Spleen (tissue), 11 donors: ENCODE results near the gene GRM2. TPM values are rescaled to one million over a fixed set of nuclear protein-coding genes. Genes with fewer than 3 reads are reported as not detected.
A peak's percentile ranks its signal among the peaks of the same experiment; 100 is the strongest.

Experiments used
- DNase-seq: peaks from one replicate; pipeline ENCODE4 v3.0.0-alpha.2; 2020
- H3K27ac ChIP-seq, 8 donors: fragments of 200-600 bp; sonication (generic) in 7 of 8; 1 replicate in 4 of 8; 2 replicates in 4 of 8; pipeline versions ENCODE4 v1.5.0 to v1.8.0; 2016 to 2021; ENCODE audit warnings: inconsistent platforms in 4 of 8, mild to moderate bottlenecking in 4 of 8, moderate library complexity in 1 of 8
- H3K27me3 ChIP-seq, 7 donors: fragments of 200-600 bp; sonication (generic) in 6 of 7; replicated peaks in 1 of 7; 1 replicate in 4 of 7; 2 replicates in 3 of 7; pipeline versions ENCODE4 v1.5.0 to v1.8.0; 2016 to 2021; ENCODE audit warnings: inconsistent platforms in 3 of 7, mild to moderate bottlenecking in 1 of 7
- H3K36me3 ChIP-seq, 6 donors: fragments of 200-600 bp; sonication (generic) in 5 of 6; 1 replicate in 4 of 6; 2 replicates in 2 of 6; pipeline versions ENCODE4 v1.5.0 to v1.8.0; 2016 to 2021; ENCODE audit warnings: inconsistent platforms in 2 of 6
- H3K4me1 ChIP-seq, 6 donors: fragments of 200-600 bp; sonication (generic) in 5 of 6; 1 replicate in 3 of 6; 2 replicates in 3 of 6; pipeline versions ENCODE4 v1.5.0 to v1.8.0; 2016 to 2021; ENCODE audit warnings: inconsistent platforms in 3 of 6
- H3K4me3 ChIP-seq, 8 donors: fragments of 200-600 bp; sonication (generic) in 7 of 8; 1 replicate in 4 of 8; 2 replicates in 4 of 8; pipeline versions ENCODE4 v1.5.0 to v1.8.0; 2016 to 2021; ENCODE audit warnings: inconsistent platforms in 4 of 8, mild to moderate bottlenecking in 4 of 8, moderate library complexity in 2 of 8
- H3K9me3 ChIP-seq, 8 donors: fragments of 200-600 bp; sonication (generic) in 7 of 8; 1 replicate in 4 of 8; 2 replicates in 4 of 8; pipeline versions ENCODE4 v1.5.0 to v1.8.0; 2016 to 2021; ENCODE audit warnings: inconsistent platforms in 4 of 8
- POLR2A ChIP-seq, 3 donors: fragments of 450-650 bp; IDR thresholded peaks; one replicate each; pipeline ENCODE4 v1.5.1; 2017; ENCODE audit warnings: antibody characterized with exemption in 3 of 3, mild to moderate bottlenecking in 1 of 3
- POLR2AphosphoS5 ChIP-seq, 3 donors: sonication (generic); formaldehyde crosslinking; IDR thresholded peaks; one replicate each; pipeline ENCODE4 v1.5.1; 2017; ENCODE audit warnings: antibody characterized with exemption in 3 of 3
- WGBS, 5 donors: extraction: QIAGEN DNeasy Blood & Tissue Kit in 3 of 5; methylation state at CpG; one replicate each; pipeline versions ENCODE4 v1.1.5 to v1.1.7; 2013 to 2018; 5-methylcytosine and 5-hydroxymethylcytosine counted together
- intact Hi-C: fragments of 100-400 bp; cut with DNase I; formaldehyde crosslinking; loops from one replicate; pipeline ENCODE4 v1.15.0; 2023; ENCODE audit warnings: low total_unique reads
- polyA plus RNA-seq, 3 donors: library from polyadenylated mRNA; stranded (reverse); fragments of 200-250 nt; gene quantifications; one replicate each; pipeline ENCODE4 v1.2.1, GENCODE V29; 2013
- total RNA-seq, 7 donors: library from RNA; depleted of rRNA in 3 of 7; stranded (reverse); fragments of >200 nt in 3 of 7; fragmentation: NEBNext Ultra II Directional in 4 of 7; extraction: Animal tissue kit (Norgen Biotek cat#: 25700) in 4 of 7; gene quantifications; one replicate each; pipeline versions ENCODE4 v1.1.0 to v1.2.1, GENCODE V29; 2016 to 2021
- TF ChIP-seq, protein P1 (sequence below), 11 experiments: fragments of 200-600 bp in 7 of 11; fragments of 450-650 bp in 4 of 11; sonication (generic) in 4 of 11; IDR thresholded peaks in 8 of 11; conservative IDR thresholded peaks in 3 of 11; 1 replicate in 7 of 11; 2 replicates in 4 of 11; pipeline versions ENCODE4 v1.4.0 to v1.8.0; 2016 to 2021; ENCODE audit warnings: antibody characterized with exemption in 11 of 11, inconsistent platforms in 4 of 11, mild to moderate bottlenecking in 1 of 11
- donor health status: healthy with polysubstance abuse.
- donor health status: DM: no; HTN: no; CAD: no; lungs with moderate emphysema.
- donor health status: DM: no; HTN: no; CAD: no.
- donor health status: Bipolar disorder and iron deficiency.
- donor health status: healthy.
- donor health status: DM: no; HTN: no; CAD: no.
- donor health status: DM: yes; HTN: yes; CAD: no.

GRM2 gene
- total and polyA plus RNA-seq, 10 donors, result 0.17 to 2.7 (median 1.4) TPM

DNA sequence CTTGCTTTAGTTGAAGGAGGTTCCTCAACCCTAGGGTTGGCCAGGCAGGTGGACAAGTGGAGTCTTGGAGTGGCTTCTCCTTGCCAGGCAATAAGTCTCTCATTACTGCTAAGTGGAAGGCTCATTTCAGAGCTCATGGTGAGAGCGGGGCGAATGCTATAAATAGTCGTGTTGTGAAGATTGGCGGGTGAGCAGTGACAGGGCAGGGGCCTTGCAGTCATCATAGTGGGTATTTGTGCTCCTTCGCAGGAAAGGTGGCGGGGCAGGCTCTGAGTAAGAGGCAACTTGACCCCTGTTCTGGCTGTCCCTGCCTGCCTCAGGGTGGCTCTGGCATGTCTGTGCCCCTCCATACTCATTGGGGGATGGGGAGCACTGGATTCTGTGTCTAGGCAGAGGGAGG, 8.7 kb upstream of the GRM2 start:
- no peak for DNase-seq
- WGBS, 5 donors, result 94 to 100% (median 96%) methylated on average over 6 of the region's 6 CpGs
- intact Hi-C loops, result no loop called here

DNA sequence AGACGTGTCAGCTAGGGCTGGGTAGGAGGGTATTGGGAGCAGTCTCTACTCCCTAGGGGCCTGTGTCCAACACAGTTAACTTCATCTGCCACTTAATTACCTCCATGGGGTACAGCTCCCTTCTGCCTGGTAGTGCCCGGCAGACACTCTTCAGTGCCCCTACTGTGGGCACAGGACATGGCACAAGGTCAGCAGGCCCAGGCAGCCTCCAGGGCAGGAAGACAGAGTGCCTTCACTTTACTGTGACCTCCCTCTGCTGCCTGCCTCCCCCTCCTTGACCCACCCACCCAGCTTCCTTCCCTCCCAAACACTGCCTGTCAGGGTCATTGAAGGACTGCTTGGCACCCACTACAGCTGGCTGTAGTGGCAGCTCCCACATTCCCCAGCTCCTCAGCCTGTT, 6.5 kb upstream of the GRM2 start:
- H3K27ac ChIP-seq, result peak overlapping the region in 4 of 8 donors; percentile 18 to 53 (median 36)
- intact Hi-C loops, result no loop called here
- H3K4me1 ChIP-seq, result peaks cover 0 to 45% (median 15%) of the 10 kb centered on the region in 6 donors
- no peaks in the 10 kb centered on the region for H3K27me3 ChIP-seq
- DNase-seq, result no peak
- peaks cover 0 to 100% (median 74%) of the 10 kb centered on the region in 6 donors for H3K36me3 ChIP-seq
- WGBS, 5 donors, result 57 to 84% (median 81%) methylated on average over 2 of the region's 2 CpGs
- no peaks in the 10 kb centered on the region for H3K9me3 ChIP-seq
- no peak overlapping the region for H3K4me3 ChIP-seq
- no peak for TF ChIP-seq POLR2A (IDR thresholded peaks at IDR 0.05)
- TF ChIP-seq POLR2AphosphoS5 (IDR thresholded peaks at IDR 0.05), result peak in 1 of 3 donors; percentile 65
- TF ChIP-seq, protein P1, sequence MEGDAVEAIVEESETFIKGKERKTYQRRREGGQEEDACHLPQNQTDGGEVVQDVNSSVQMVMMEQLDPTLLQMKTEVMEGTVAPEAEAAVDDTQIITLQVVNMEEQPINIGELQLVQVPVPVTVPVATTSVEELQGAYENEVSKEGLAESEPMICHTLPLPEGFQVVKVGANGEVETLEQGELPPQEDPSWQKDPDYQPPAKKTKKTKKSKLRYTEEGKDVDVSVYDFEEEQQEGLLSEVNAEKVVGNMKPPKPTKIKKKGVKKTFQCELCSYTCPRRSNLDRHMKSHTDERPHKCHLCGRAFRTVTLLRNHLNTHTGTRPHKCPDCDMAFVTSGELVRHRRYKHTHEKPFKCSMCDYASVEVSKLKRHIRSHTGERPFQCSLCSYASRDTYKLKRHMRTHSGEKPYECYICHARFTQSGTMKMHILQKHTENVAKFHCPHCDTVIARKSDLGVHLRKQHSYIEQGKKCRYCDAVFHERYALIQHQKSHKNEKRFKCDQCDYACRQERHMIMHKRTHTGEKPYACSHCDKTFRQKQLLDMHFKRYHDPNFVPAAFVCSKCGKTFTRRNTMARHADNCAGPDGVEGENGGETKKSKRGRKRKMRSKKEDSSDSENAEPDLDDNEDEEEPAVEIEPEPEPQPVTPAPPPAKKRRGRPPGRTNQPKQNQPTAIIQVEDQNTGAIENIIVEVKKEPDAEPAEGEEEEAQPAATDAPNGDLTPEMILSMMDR (IDR thresholded peaks at IDR 0.05 in 8 of 11, conservative IDR thresholded peaks at IDR 0.05 in 3 of 11), result no peak

More for the DNA sequence above, 8.7 kb upstream of the GRM2 start:
- Histone ChIP-seq H3K27ac (no peak overlapping the region), H3K4me3 (no peak overlapping the region), H3K27me3 (no peaks in the 10 kb centered on the region), H3K9me3 (no peaks in the 10 kb centered on the region), H3K4me1 (peaks cover 0 to 59% (median 19%) of the 10 kb centered on the region in 6 donors), H3K36me3 (peaks cover 0 to 100% (median 76%) of the 10 kb centered on the region in 6 donors)
- TF ChIP-seq POLR2AphosphoS5 (IDR thresholded peaks at IDR 0.05) (no peak), POLR2A (IDR thresholded peaks at IDR 0.05) (no peak)
- TF ChIP-seq, protein P1 (IDR thresholded peaks at IDR 0.05 in 8 of 11, conservative IDR thresholded peaks at IDR 0.05 in 3 of 11), result no peak

DNA sequence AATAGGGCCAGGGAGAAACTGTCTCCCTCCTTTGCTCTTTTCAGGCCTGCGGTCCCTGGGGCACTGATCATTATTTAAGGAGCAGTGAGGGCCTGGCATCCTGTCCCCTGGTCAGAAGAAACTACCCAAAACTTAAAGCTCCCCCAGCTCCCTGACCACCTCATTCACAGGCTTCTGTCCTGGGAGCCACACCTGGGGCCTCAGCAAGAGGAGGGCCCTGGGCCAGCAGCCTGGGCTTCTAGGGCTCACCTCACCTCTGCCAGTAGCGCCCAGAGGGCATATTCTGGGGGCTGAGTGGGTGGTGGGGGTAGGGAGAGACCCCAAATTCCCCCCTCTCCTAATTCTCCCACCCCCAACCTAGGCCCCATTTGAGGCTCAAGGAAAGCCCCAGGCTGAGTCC, 4.7 kb upstream of the GRM2 start:
- WGBS, 5 donors, result 89 to 100% (median 94%) methylated on average over 2 of the region's 2 CpGs
- H3K36me3 ChIP-seq, result peaks cover 0 to 91% (median 63%) of the 10 kb centered on the region in 6 donors
- H3K4me1 ChIP-seq, result peaks cover 0 to 47% (median 20%) of the 10 kb centered on the region in 6 donors
- no peak overlapping the region for H3K27ac ChIP-seq
- H3K9me3 ChIP-seq, result no peaks in the 10 kb centered on the region
- intact Hi-C loops, result no loop called here
- peak; percentile 28 for DNase-seq
- no peak for TF ChIP-seq POLR2AphosphoS5 (IDR thresholded peaks at IDR 0.05)
- TF ChIP-seq, protein P1 (IDR thresholded peaks at IDR 0.05 in 8 of 11, conservative IDR thresholded peaks at IDR 0.05 in 3 of 11), result no peak
- no peak for TF ChIP-seq POLR2A (IDR thresholded peaks at IDR 0.05)
- peaks cover 0 to 3% (median 0%) of the 10 kb centered on the region in 7 donors for H3K27me3 ChIP-seq
- H3K4me3 ChIP-seq, result no peak overlapping the region

DNA sequence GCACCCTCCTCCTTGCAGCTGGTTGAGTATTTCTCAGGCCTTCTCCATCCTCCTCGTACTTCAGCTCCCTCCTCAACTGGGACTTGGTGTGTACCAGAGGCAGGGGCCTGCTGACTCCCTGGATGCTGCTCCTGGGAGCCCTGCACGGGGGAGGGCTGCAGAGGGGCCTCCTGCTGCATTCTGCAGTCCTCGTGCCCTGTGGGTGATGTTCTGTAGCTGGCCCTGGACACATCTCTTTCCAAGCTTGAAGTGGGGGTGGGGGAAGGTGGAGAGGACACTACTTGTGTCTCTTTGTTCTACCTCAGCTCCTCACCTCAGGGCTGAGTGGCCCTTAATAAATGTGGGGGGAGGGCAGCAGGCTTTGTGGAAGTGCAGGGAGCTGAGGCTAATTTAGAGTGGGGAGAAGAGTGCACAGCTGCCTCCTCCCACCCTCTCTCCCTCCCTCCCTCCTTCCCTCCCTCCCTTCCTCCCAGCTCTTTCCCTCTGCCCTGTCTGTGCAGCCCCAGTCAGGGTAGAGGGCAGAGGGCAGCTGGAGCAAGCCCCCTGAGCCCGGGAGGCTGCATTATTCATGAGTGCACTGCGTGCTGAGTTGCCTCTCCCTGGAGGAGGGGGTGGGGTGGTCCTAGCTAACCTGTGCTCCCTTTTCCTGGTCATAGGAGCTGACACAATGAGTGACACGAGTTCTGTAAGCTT, 3.7 kb upstream of the GRM2 start:
- peak; percentile 47 for DNase-seq
- H3K36me3 ChIP-seq, result peaks cover 0 to 81% (median 53%) of the 10 kb centered on the region in 6 donors
- no peak overlapping the region for H3K27ac ChIP-seq
- intact Hi-C loops, result no loop called here
- H3K4me3 ChIP-seq, result no peak overlapping the region
- peaks cover 0 to 3% (median 0%) of the 10 kb centered on the region in 7 donors for H3K27me3 ChIP-seq
- no peaks in the 10 kb centered on the region for H3K9me3 ChIP-seq
- H3K4me1 ChIP-seq, result peaks cover 0 to 51% (median 23%) of the 10 kb centered on the region in 6 donors
- TF ChIP-seq POLR2A (IDR thresholded peaks at IDR 0.05) (no peak), POLR2AphosphoS5 (IDR thresholded peaks at IDR 0.05) (no peak)
- TF ChIP-seq, protein P1 (IDR thresholded peaks at IDR 0.05 in 8 of 11, conservative IDR thresholded peaks at IDR 0.05 in 3 of 11), result no peak
- WGBS, 5 donors, result 61 to 83% (median 76%) methylated on average over 5 to 6 of the region's 6 CpGs
